ENCODE measurements around the gene RAB38. TPM values are rescaled to one million over a fixed set of nuclear protein-coding genes. Genes with fewer than 3 reads are reported as not detected.

Gene RAB38
- total RNA-seq, 1 donor from 2014 or later, result 8.1 TPM

DNA sequence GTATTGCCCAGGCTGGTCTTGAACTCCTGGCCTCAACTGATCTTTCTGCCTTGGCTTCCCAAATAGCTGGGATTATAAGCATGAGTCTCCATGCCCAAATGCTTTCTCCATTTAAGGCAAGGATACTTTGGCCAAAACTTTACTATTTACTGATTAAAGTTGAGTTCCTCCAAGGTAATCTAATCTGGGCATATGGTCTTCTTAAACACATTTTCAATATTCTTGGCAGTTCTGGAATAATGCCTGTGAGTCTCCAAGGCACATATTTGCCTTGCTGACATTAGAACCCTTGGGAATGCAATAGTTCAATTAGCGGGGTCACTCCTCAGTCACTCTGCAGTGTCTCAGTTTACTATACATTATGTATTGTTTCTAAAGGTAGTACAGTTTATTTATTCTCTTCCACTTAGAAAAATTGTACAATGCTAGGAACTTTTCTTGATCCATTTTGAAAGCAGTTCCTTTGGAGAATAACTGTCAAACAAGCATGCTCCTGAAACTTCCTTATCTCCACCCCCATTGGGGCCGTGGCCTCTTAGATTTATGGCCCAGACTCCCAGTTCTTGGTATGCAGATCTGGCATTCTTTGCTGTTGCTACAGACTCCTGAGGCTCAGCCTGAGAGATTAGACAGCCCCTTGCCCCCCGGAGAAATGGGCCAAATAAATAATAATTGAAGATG is 13.1 kb upstream of the RAB38 start:
- H3K4me2 ChIP-seq, result no peak overlapping the region
- DNase-seq (ENCODE audit: low spot score), result no peak
- H3K27me3 Mint-ChIP-seq (ENCODE audit: insufficient read depth, low read depth), result no peaks in the 10 kb centered on the region
- peaks cover 11% of the 10 kb centered on the region for H3K4me1 Mint-ChIP-seq
- no peaks in the 10 kb centered on the region for H4K20me1 ChIP-seq (ENCODE audit: low read depth)
- no peak overlapping the region for H3K9ac ChIP-seq
- no peaks in the 10 kb centered on the region for H3F3A ChIP-seq (ENCODE audit: low read depth)
- H3K9me3 ChIP-seq (ENCODE audit: low read depth), result no peaks in the 10 kb centered on the region
- no peak overlapping the region for H3K27ac Mint-ChIP-seq
- no peak for TF ChIP-seq EZH2phosphoT487 (IDR thresholded peaks at IDR 0.05)
- TF ChIP-seq, protein P1, sequence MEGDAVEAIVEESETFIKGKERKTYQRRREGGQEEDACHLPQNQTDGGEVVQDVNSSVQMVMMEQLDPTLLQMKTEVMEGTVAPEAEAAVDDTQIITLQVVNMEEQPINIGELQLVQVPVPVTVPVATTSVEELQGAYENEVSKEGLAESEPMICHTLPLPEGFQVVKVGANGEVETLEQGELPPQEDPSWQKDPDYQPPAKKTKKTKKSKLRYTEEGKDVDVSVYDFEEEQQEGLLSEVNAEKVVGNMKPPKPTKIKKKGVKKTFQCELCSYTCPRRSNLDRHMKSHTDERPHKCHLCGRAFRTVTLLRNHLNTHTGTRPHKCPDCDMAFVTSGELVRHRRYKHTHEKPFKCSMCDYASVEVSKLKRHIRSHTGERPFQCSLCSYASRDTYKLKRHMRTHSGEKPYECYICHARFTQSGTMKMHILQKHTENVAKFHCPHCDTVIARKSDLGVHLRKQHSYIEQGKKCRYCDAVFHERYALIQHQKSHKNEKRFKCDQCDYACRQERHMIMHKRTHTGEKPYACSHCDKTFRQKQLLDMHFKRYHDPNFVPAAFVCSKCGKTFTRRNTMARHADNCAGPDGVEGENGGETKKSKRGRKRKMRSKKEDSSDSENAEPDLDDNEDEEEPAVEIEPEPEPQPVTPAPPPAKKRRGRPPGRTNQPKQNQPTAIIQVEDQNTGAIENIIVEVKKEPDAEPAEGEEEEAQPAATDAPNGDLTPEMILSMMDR (IDR thresholded peaks at IDR 0.05), result no peak
- no peak for TF ChIP-seq EZH2 (IDR thresholded peaks at IDR 0.05)
- no peak overlapping the region for H3K4me3 ChIP-seq
- H3K36me3 ChIP-seq, result no peaks in the 10 kb centered on the region
- no peaks in the 10 kb centered on the region for H3K4me1 ChIP-seq
- no peaks in the 10 kb centered on the region for H3K79me2 ChIP-seq (ENCODE audit: low read depth)
- H3K36me3 Mint-ChIP-seq, result no peaks in the 10 kb centered on the region
- H3K9me3 Mint-ChIP-seq, result peaks cover 4% of the 10 kb centered on the region
- H2AFZ ChIP-seq (replicated peaks), result no peak overlapping the region
- no peak overlapping the region for H3K27ac ChIP-seq
- no peaks in the 10 kb centered on the region for H3K27me3 ChIP-seq
- H3K4me3 Mint-ChIP-seq, result peak overlapping the region; percentile 27

DNA sequence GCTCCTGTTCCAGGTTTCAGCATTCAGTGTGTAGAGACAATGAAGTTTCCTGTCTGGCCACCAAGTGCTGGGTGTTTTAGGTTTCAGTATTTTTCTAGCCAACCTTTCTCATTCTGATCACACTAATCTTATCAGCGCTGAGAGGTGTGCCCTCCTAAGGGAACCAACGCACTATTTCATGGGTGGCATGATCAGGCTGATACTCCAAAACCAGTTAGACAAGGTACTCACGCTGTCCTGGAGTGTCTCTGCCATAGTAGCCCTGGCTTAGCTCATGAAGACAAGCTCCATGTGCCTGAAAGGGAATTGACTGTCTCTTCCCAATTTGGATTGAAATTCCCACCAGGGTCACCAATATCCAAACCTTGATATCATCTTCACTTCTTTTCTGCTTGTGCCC is 8.0 kb upstream of the RAB38 start:
- H3K9ac ChIP-seq, result no peak overlapping the region
- H3K27ac Mint-ChIP-seq, result no peak overlapping the region
- no peaks in the 10 kb centered on the region for H3K36me3 ChIP-seq
- no peak overlapping the region for H2AFZ ChIP-seq (replicated peaks)
- no peaks in the 10 kb centered on the region for H3K27me3 ChIP-seq
- H3K4me3 Mint-ChIP-seq, result no peak overlapping the region
- H3K4me2 ChIP-seq, result no peak overlapping the region
- DNase-seq (ENCODE audit: low spot score), result no peak
- peaks cover 12% of the 10 kb centered on the region for H3K4me1 Mint-ChIP-seq
- TF ChIP-seq, protein P1 (IDR thresholded peaks at IDR 0.05), result no peak
- TF ChIP-seq EZH2phosphoT487 (IDR thresholded peaks at IDR 0.05) (no peak), EZH2 (IDR thresholded peaks at IDR 0.05) (no peak)
- peaks cover 4% of the 10 kb centered on the region for H3K27me3 Mint-ChIP-seq (ENCODE audit: insufficient read depth, low read depth)
- H3K4me3 ChIP-seq, result no peak overlapping the region
- no peak overlapping the region for H3K27ac ChIP-seq
- H3F3A ChIP-seq (ENCODE audit: low read depth), result no peaks in the 10 kb centered on the region
- no peaks in the 10 kb centered on the region for H3K36me3 Mint-ChIP-seq
- H4K20me1 ChIP-seq (ENCODE audit: low read depth), result no peaks in the 10 kb centered on the region
- H3K9me3 Mint-ChIP-seq, result peaks cover 4% of the 10 kb centered on the region
- no peaks in the 10 kb centered on the region for H3K4me1 ChIP-seq
- H3K79me2 ChIP-seq (ENCODE audit: low read depth), result no peaks in the 10 kb centered on the region
- no peaks in the 10 kb centered on the region for H3K9me3 ChIP-seq (ENCODE audit: low read depth)

DNA sequence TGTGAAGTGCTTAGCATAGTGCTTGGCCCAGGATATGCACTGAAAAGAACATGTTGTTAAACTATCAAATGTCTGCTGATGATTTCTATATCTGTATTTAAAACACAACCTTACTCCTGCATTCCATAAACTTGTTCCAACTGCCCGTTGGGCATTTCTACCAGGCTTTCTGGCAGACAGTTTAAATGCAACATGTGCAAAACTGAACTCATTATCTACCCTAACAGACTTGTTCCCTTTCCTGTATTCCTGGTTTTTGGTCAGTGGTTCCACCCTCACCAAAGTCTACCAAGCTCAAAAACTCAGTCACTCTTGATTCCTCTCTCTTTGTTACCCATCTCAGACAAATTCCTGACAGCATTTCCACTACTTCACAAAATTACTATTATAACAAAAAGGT is 6.5 kb upstream of the RAB38 start:
- TF ChIP-seq EZH2 (IDR thresholded peaks at IDR 0.05) (no peak), EZH2phosphoT487 (IDR thresholded peaks at IDR 0.05) (no peak)
- TF ChIP-seq, protein P1 (IDR thresholded peaks at IDR 0.05), result no peak
- no peaks in the 10 kb centered on the region for H3K4me1 ChIP-seq
- peaks cover 1% of the 10 kb centered on the region for H3K27me3 ChIP-seq
- no peaks in the 10 kb centered on the region for H3K79me2 ChIP-seq (ENCODE audit: low read depth)
- Mint-ChIP-seq H3K27me3 (ENCODE audit: insufficient read depth, low read depth) (peaks cover 4% of the 10 kb centered on the region), H3K27ac (no peak overlapping the region), H3K36me3 (no peaks in the 10 kb centered on the region), H3K9me3 (peaks cover 4% of the 10 kb centered on the region), H3K4me3 (no peak overlapping the region), H3K4me1 (peaks cover 10% of the 10 kb centered on the region)
- no peak overlapping the region for H3K27ac ChIP-seq
- no peak for DNase-seq (ENCODE audit: low spot score)
- no peaks in the 10 kb centered on the region for H4K20me1 ChIP-seq (ENCODE audit: low read depth)
- H3K36me3 ChIP-seq, result no peaks in the 10 kb centered on the region
- H3K4me3 ChIP-seq, result no peak overlapping the region
- H3K9me3 ChIP-seq (ENCODE audit: low read depth), result no peaks in the 10 kb centered on the region
- no peaks in the 10 kb centered on the region for H3F3A ChIP-seq (ENCODE audit: low read depth)
- no peak overlapping the region for H3K4me2 ChIP-seq
- no peak overlapping the region for H3K9ac ChIP-seq
- H2AFZ ChIP-seq (replicated peaks), result no peak overlapping the region

Measured in neural progenitor cell (in vitro differentiated cells).